Activated CD4-positive, alpha-beta T cell treated with anti-CD3 and anti-CD28 coated beads for 1 hour (primary cell): ENCODE data around the gene CDH13.

ENCODE experiments used
- DNase-seq: peaks from one replicate; pipeline ENCODE4 v3.0.0-alpha.2; 2020

CDH13 gene

DNA sequence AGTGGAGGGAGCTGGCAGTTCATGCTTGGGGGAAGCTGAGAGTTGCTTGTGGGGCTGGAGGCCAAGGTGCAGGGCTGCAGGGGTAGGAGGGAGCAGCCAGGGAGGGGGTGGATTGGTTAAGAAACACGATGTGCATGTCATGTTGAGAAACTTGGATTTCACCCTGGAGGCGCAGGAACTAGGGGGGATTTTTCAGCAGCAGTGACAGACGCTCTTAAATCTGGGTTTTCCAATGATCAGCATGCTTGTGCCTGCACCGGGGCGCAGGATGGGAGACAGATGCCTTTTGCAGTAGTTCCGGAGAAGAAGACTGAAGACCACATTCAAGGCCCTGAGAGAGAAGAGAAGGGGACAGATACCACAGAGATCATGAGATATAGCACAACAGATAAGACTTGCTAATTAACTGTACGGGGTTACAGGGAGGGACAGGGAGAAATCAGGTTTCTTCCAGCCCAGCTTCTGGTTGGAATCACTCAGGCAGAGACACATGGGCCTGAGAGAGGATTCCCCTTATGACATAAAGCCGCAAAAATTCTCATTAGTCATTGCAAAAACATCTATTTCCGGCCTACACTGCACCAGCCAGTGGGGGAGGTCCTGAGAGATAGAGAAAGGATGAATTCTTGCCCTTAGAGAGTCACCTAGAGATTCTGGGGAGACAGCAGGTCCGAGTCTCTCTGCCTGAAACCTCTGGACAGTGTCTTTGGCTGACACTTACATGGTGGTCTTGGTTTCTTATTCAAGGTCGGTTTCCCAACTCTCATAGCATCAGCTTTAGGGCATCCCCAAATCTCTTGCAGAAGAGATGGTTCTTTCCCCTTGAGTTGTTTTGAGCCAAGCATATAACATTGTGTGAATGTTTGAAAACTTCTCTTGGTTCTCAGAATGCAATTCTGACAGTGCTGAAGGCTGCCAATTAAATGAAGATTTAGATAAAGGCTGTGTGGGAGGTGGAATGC, 27.1 kb downstream of the CDH13 start:
- DNase-seq = no peak

DNA sequence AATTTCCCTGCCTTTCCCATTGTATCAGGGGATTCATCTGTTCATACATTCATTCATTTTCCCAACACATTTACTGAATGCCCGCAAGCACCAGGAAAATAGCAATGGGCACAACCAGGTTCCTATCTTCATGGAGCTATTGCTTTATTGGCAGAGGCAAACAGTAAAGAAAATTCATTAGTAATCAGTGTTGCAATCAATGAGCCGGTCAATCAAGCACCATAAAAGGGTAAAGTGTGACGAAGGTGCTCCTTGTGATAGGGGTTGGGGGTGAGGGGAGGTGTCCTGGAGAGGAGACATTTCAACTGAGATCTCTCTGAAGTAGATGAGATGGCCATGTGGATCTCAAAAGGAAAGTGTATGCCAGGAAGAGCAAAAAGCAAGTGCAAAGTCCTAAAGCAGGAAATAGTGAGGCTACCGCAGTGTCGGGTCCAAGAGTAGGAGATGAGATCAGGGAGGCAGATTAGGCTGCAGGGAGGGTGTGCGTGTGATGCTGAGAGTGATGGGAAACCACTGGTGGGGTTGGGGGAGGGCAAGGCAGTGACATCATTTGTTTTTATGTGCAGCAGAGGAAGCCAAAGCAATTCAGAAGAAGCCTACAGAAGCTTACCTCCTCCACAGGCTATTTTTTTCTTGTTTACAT, 28.4 kb downstream of the CDH13 start:
- peak; percentile 42 for DNase-seq

DNA sequence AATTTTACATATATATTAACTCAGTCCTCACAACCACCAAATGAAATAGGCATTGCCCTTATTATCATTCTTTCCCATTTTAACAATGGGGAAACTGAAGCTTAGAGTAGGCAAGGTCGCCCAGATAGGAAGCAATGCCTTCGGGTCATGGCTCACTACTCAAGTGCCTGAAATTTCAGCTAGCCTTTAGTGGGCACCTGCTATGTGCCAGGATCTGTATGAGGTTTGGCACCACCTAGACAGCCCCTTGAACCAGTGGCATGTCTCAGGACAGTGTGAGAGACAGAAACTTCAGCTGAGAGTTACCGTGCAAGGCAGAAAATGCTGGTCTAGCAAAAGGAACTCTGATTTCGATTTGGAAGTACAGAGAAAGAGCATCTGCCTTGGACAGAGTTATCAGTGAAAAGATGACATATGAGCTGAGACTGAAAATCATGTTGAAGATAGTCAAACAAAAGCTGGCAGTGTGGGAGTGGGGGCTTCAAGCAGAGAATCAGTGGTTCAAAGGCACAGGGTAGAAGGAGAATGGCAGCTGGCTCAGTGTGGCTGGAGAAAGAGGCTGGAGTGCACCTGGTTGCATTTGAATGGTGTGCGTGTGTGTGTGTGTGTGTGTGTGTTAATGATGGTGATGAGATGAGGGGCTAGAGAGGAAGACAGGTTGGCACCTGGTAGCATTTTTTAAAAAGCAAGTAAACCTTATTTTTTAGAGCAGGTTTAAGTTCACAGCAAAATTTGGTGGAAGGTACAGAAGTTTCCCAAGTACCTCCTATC, 29.1 kb downstream of the CDH13 start:
- no peak for DNase-seq

DNA sequence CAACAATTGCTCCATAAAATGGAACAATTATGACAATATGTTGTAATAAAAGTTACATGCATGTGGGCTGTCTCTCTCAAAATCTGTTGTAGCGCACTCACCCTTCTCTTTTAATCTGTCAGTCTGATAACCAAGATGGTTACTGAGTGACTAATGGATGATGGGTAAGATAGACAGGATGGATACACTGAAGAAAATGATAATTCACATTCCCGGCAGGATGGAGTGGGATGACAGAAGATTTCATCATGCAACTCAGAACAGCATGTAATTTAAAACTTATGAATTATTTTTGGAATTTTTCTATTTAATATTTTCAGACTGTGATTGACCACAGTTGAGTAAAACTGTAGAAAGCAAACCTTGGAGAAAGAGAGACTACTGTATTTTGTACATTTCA, 30.5 kb downstream of the CDH13 start:
- DNase-seq = no peak

DNA sequence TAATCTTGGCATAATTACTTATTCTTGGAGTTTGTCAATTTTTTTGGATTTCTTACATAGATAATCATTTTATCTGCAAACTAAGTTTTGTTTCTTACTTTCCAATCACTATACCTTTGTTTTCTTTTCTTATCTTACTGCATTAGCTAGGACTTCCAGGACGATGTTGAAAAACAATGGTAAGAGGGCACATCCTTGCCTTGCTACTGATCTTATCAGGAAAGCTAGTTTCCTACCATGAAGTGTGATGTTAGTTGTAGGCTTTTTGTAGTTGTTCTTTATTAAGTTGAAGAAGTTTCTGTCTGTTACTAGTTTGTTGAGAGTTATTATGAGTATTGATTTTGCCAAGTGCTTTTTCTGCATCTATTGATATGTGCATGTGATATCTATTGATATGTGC, 31.0 kb downstream of the CDH13 start:
- DNase-seq = no peak

DNA sequence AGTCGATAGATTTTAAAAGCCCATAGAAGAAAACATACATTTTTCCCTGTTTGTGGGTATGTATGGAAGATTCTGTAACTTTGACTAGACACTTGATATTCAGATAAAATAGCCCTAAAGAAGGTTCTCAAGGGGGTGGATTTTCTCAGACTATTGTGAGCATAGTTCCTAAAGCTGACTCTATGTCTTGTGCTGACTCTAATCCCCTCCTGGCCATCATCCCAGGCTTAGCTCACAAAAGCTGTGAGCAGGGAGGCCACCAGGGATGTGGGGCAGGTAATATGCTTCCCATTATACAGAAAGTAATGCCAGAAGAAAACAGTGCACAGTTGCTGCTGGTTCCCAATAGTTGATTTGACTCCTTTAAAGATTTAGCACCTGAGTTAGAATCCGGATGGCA, 32.0 kb downstream of the CDH13 start:
- no peak for DNase-seq

DNA sequence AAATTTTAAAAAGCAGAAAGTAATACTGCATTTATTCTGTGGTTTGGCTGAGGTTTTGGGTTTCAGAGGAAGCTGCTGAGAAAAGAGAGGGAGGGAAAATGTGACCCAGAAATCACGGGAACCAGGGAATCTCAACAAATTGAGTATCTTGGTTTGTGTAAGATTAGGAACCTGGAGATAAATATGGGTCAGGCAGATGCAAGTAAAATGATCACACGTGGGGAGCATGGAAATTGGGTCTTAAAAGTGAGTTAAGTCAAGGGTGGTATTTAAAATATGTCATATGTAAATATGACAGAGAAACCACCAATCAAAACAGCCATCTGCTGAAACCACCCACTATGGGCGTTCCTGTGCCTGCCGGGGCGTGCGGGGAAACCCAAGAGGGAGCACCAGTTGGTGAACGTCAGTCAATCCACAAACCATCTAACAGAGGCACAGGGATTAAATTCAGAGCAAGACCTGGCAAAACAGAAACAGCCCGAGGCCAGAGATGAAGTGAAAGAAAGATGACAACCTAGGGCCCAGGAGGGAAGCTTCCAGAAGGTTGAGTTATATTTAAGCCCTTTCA, 33.4 kb downstream of the CDH13 start:
- DNase-seq = no peak

DNA sequence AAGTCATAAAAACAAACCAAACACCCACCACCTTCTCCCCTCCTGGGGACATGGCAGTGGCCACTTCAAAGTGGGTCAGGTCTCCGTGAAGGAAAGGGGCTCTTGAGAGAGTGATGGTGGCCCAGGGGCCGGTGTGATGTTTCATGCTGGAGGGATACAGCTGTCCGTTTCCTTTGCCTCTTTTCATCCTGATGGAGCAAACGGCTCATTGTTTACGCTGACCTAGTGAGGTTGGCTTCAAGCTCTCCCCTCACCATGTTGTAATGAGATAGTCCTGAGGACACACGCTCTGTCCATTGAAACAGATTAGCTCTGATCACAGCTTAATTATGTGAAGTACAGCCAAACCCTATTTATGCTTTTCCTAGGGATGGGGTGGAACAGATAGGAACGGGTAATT, 34.2 kb downstream of the CDH13 start:
- no peak for DNase-seq

DNA sequence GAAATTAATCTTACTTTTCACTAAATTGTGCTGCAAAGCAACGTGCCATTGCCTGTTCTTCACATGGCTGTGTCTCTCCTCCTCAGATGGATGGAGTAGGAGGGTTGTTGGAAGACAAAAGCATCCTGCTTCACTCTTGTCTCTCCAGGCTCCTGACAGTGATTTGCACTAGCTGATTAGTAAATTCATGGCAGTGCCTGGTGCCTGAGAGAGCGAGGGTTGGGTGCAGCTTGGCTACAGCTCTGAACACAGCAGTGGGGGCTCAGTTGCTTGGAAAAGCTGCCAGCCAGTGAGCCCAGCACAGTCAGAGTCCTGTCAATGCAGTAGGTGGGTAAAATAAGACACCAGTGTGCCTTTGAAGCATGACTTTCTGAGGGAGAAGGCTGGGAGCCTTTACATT, 37.4 kb downstream of the CDH13 start:
- no peak for DNase-seq

DNA sequence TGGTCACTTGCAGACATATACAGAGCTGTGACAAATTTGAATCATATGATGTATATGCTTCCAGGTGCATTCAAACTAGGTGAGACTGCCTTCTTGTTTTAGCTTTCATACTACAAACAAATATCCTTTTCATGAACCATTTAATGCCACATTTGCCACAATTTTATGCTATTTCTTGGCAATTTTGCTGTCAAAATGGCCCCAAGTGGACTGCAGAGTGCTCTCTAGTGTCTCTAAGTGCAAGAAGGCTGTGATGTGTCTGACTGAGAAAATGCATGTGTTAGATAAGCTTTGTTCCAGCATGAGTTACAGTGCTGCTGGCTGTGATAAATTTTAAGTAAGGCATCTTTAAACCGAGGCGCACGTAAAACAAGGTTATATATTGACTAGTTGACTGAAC, 38.3 kb downstream of the CDH13 start:
- no peak for DNase-seq

DNA sequence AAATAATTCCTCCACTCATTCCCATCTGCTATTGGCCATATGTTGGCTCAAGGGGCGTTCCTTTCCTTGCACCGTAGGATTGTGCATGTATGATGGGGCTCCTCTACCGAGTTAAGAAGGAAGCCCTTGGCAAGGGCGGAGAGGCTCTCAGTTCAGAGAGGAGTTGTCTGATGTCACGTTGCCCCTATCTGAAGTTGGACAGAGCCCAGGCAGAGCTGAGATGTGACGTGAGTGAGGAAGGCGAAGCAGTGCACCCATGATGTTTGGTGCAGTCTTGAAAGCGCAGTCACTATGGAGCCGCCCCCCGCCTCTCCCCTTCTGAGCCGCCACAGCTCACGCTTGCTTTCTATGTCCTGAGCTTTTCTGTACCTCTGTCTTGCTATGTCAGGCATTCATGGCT, 40.7 kb downstream of the CDH13 start:
- no peak for DNase-seq

DNA sequence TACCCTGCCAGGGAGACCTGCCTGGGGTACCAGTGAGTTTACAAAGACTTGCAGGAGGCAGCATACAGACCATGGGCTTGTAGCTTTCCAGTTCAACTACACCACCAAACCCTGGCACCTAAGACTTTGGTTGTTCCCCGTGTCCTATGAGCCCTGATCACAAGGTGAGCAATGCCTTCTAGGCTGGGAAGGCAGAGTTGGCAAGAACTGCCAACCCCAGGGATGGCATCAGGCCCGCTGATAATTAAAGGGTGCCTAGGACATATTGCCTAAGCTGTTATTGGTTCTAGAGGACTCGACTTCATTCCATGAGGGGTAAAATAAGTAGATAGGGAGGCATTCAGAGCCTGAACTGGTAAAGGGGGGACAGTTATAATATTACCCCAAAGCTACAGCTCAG, 41.3 kb downstream of the CDH13 start:
- DNase-seq = no peak

DNA sequence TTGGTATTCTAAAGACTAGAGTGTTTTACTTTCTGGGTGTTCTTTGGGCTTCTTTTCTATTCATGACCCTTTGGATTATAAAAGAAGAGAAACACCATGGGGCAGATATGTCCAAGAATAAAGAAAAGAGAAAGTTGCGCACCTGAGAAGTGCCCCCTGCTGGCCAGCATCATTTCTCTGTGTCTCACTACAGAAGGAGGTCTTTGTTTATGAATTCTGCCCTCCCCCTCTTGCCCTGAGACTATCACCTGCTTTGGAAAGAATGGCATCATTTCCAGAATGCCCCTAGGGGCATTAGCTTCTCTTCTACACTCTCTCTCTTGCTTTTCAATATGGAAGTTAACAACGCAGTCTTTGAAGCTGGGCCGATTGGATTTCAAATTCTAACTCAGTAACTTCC, 45.0 kb downstream of the CDH13 start:
- DNase-seq = no peak

DNA sequence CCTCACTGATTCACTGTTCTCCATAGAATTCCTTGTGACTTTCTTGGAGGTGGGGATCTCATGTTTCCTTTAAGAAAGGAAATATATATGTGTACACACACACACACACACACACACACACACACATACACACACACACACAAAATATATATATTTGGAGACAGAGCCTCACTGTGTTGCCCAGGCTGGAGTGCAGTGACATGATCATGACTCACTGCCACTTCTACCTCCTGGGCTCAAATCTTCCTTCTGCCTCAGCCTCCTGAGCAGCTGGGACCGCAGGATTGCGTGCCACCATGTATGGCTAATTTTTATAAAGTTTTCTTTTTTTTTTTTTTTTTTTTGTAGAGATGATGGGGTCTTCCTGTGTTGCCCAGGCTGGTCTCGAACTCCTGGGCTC, 45.9 kb downstream of the CDH13 start:
- DNase-seq = no peak

DNA sequence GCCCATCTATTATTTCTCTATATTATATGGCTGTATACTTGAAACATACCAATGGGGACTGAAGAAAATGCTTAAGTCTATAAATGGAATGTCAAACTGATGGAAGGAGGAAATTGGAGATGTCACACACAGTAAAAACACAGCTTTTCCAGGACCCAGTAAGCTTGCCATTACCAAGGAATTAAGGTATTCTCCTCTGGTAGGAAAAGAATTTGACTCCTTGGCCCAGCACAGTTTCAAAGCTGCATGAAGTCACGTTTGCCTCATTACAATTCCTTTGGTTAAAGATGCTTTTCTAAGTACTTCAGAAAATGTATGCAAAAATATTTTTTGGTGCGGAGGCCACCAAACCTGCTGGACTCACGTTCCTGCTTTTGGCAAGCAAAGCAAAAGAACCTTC, 48.5 kb downstream of the CDH13 start:
- DNase-seq = no peak

DNA sequence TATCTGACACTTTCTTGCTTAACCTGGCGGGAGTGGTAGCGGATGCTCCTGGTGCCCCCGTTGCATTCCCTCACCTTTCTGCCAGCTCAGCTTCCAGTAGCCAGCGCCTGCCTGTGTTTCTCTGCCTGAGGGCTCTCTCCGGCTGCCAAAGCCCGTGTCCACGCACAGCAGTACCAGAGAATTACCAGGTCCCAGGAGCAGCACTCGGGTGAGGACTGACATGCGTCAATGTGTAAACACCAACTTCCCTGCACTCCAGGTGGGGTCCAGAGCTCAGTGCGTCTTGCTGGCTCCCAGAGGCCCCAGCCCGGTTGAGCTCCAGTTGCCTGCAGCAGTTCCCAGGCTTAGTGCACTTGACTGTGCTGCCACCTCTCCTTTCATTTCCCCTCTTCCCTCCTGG, 54.8 kb downstream of the CDH13 start:
- no peak for DNase-seq

DNA sequence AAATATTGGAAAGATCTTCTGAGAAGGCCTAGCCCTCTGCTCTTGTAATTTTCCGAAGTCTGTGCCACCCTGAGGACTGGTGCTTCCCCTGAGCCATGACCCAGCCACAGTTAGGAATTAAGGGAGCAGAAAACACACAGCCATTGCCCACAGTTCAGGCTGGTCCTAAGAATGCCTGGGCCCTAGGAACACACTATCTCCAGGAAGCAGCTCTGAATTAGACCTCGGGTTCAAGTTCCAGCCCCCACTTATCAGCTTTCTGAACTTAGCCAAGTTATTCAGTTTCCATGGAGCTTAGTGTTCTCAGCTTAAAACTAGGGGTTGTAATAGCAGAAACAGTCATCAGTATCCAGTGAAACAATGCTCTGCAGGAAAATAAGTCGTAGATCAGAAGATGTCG, 56.0 kb downstream of the CDH13 start:
- DNase-seq = no peak

DNA sequence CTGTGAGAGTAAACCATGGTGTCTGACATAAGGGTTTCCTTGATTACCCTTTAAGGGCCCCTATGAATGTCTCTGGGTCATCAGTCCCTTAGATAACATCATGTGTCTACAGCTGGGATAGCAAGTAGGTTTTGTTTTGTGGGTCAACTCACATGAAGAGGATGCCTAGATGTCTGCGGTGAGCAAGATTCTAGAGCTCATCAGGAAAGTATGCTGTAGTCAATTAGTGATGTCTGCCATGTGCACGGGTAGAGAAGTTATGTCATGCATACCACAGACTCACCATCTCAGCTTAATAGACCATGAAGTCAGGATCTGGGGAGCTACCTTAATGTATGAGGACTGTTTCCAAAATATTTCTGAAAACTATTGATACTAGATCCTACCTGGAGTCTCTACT, 57.5 kb downstream of the CDH13 start:
- DNase-seq = no peak

DNA sequence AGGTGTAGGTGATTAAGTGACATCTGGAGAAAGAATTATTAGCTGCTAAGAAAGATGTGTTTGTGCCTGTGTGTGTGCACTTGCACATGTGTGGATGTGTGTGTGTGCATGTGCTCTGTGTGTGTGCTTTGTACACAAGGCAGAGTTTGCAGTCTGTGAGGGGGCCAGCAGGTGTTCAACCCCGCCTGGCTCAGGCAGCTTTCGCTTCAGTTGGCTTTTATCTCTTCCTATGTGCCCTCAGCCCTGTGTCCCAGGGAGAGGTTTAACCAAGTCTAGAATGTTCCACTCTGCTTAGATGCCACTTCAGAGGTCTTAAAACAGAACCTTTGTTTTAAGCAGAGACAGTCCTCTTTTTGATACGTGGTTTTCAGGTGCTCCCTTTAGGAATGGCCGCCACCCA, 58.8 kb downstream of the CDH13 start:
- no peak for DNase-seq

DNA sequence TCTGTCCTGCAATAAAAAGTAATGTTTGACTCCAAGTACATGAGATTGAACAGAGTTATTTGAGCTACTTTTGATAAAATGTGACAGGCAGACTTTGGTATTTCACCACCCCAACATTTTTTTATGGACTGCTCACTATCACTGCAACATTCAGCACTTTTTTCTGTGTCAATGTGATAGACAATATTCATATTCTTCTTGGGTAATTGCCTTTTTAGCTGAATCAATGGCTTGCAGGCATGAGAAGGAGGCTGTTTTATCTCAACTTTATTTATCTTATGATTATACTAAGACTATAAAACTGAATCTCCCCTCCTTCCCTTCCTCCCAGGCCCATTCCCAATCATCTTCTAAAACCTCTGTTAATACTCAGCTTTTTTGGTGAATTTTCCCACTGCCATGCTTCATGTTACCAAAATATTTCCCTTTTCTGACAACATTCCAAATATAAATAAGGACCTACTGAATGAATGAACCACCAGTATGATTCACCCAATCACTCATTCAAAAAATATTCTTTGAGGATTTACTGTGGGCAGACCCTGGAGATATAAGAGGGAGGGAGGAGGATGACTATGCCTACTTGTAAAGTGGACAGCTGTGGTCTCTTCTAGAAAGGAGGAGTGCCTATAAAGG, 67.6 kb downstream of the CDH13 start:
- no peak for DNase-seq

DNA sequence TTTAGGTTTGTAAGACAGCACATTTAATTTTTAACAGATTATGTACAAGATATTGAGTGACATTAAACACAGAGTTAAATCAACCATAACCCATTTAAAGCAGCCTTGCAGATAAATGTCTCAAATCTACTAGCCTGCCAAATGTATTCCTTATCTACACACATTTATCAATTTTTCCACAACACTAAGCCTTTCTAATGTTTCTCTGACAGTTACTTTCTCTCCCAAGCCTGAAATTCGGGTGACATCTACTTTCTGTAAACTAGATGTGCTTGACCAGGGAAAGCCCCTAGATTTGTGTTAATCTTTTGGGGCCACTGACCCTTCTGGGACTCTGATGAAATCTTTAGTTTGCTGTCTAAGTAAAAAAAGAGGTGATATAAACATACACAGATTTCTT, 69.0 kb downstream of the CDH13 start:
- no peak for DNase-seq

DNA sequence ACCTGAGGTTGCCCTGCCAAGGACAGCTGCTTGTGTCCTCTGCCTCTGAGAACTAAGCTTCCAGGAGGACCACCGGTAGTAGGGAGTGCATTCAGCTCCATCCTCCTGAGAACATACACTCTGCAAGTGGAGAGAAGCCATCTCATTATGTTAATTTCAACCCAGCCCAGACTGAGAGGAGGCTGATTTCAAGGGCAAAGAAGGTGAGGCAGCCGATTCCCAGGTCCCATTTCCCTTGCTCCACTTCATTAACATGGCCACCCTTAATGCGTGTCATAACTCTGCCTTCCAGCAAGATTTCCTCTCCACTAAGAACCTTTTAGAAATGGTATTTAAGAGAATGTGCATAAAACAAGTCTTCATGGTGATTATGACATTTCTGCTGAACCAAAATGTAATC, 72.5 kb downstream of the CDH13 start:
- no peak for DNase-seq
